ENCODE measurements around the gene CTDSPL2.

DNA sequence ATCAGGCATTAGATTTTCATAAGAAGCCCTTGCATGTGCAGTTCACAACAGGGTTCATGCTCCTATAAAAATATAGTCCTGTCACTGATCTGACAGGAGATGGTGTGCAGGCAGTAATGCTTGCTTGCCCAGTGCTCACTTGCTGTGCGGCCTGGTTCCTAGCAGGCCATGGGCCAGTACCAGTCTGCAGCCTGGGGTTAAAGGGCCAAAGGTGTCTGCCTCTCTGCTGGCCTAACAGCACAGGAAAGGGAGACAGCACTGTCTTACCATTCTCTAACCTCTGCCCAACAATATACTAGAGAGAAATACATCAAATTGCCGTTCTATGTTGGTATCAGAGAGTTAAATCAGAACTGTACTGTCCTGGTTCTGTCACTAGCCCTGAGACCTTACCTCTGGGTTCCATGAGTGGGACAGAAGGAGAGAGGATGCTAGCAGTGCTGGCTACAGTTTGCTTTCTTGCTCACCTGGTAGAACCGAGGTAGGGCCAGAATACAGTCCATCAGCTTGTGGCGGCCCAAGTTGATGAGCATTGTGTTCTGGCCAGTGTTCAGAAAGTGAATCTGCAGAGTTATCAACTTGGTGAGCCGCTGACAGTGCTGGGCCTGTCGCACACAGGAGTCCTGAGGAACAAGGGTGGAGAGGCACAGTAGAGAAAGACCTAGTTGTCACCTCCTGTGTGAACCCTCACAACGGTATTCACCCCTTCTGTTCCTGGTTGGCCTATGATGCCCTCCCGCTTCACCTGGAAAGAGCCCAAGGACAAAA is 138.1 kb downstream of the CTDSPL2 start:
- TF ChIP-seq ARNT (IDR thresholded peaks at IDR 0.05), result no peak
- no peak for TF ChIP-seq NFRKB (IDR thresholded peaks at IDR 0.05)
- TF ChIP-seq FOXA1 (IDR thresholded peaks at IDR 0.05), result no peak
- TF ChIP-seq FOXK2 (IDR thresholded peaks at IDR 0.05), result no peak
- TF ChIP-seq L3MBTL2 (conservative IDR thresholded peaks at IDR 0.05), result no peak
- no peak for TF ChIP-seq PKNOX1 (IDR thresholded peaks at IDR 0.05)

Data from HEK293T (cell line).